DOHH2 (cell line): ENCODE results near the gene MYH2.

Source experiments
- H3F3A ChIP-seq: fragments of 200-600 bp; sonication (generic), shearing (Covaris generic); 2 replicates; pipeline ENCODE4 v1.6.0; 2016; ENCODE audit warnings: antibody characterized with exemption, mild to moderate bottlenecking; ENCODE audit not compliant: control insufficient read depth, insufficient read depth
- H3K27ac ChIP-seq: fragments of 200-600 bp; sonication (generic); 2 replicates; pipeline ENCODE4 v1.5.1; 2014; ENCODE audit warnings: low read depth, mild to moderate bottlenecking, low read length, moderate library complexity
- H3K27me3 ChIP-seq: fragments of 200-600 bp; sonication (generic); 2 replicates; pipeline ENCODE4 v1.6.1; 2014; ENCODE audit warnings: mild to moderate bottlenecking, low read length, mixed read lengths; ENCODE audit not compliant: control insufficient read depth
- H3K36me3 ChIP-seq: fragments of 200-600 bp; sonication (generic); 2 replicates; pipeline ENCODE4 v1.6.1; 2014; ENCODE audit warnings: mild to moderate bottlenecking, low read length, moderate library complexity, mixed read lengths; ENCODE audit not compliant: control insufficient read depth
- H3K4me1 ChIP-seq: fragments of 200-600 bp; sonication (generic); 2 replicates; pipeline ENCODE4 v1.6.1; 2014; ENCODE audit warnings: mild to moderate bottlenecking, low read length, mixed read lengths; ENCODE audit not compliant: control insufficient read depth
- H3K4me2 ChIP-seq: fragments of 200-600 bp; sonication (generic); 2 replicates; pipeline ENCODE4 v1.6.0; 2014; ENCODE audit warnings: mild to moderate bottlenecking, low read length, moderate library complexity
- H3K4me3 ChIP-seq: fragments of 200-600 bp; sonication (generic); 2 replicates; pipeline ENCODE4 v1.5.1; 2014; ENCODE audit warnings: mild to moderate bottlenecking, low read length, mixed read lengths
- H3K79me2 ChIP-seq: fragments of 200-600 bp; sonication (generic); 2 replicates; pipeline ENCODE4 v1.6.1; 2014; ENCODE audit warnings: mild to moderate bottlenecking, low read length, mixed read lengths; ENCODE audit not compliant: control insufficient read depth
- H3K9me2 ChIP-seq: fragments of 200-600 bp; sonication (generic); replicated peaks from 2 replicates; pipeline ENCODE4 v1.6.1; 2014; ENCODE audit warnings: mild to moderate bottlenecking, low read length, mixed read lengths; ENCODE audit not compliant: control insufficient read depth
- H3K9me3 ChIP-seq: fragments of 200-600 bp; sonication (generic); 2 replicates; pipeline ENCODE4 v1.6.1; 2014; ENCODE audit warnings: antibody characterized with exemption, low read length, mixed read lengths; ENCODE audit not compliant: control insufficient read depth, insufficient read depth
- H4K20me1 ChIP-seq: fragments of 200-600 bp; sonication (generic); 2 replicates; pipeline ENCODE4 v1.6.0; 2014; ENCODE audit warnings: low read depth, mild to moderate bottlenecking, antibody characterized with exemption, low read length, moderate library complexity; ENCODE audit not compliant: control insufficient read depth, insufficient read depth
- CTCF ChIP-seq: fragments of 200-600 bp; sonication (generic); IDR thresholded peaks from one replicate; pipeline ENCODE4 v1.5.1; 2014; ENCODE audit warnings: antibody characterized with exemption, mild to moderate bottlenecking, low read depth, low read length; ENCODE audit not compliant: poor library complexity, severe bottlenecking
- EZH2phosphoT487 ChIP-seq: fragments of 200-600 bp; sonication (generic); IDR thresholded peaks from 2 replicates; pipeline ENCODE4 v1.6.1; 2017; ENCODE audit warnings: borderline replicate concordance, mild to moderate bottlenecking, antibody characterized with exemption, low read length, moderate library complexity, mixed read lengths

The MYH2 gene

GRCh38 chr17:10549096-10549842 is at the start of gene MYH2:
TSS of gene MYH2 (minus strand) at chr17:10549658. CDS start at chr17:10547920, 1,738 bp downstream.
- H3K36me3 ChIP-seq: no peaks in the 10 kb centered on the region
- no peak for TF ChIP-seq CTCF
- TF ChIP-seq EZH2phosphoT487: no peak
- no peaks in the 10 kb centered on the region for H3K4me1 ChIP-seq
- H3K9me3 ChIP-seq: no peaks in the 10 kb centered on the region
- H3K27me3 ChIP-seq: no peaks in the 10 kb centered on the region
- no peak within 1 kb of the TSS for H3K4me2 ChIP-seq
- H3K4me3 ChIP-seq: no peak within 1 kb of the TSS
- no peaks in the 10 kb centered on the region for H3K9me2 ChIP-seq
- no peaks in the 10 kb centered on the region for H3F3A ChIP-seq
- H3K79me2 ChIP-seq: no peaks in the 10 kb centered on the region
- no peak within 1 kb of the TSS for H3K27ac ChIP-seq
- H4K20me1 ChIP-seq: no peaks in the 10 kb centered on the region

- no peak for TF ChIP-seq EZH2phosphoT487
- no peak for TF ChIP-seq CTCF
- H3K4me3 ChIP-seq: no peak overlapping the region
- no peaks in the 10 kb centered on the region for H3K36me3 ChIP-seq
- H3K27ac ChIP-seq: no peak overlapping the region
- no peaks in the 10 kb centered on the region for H3K79me2 ChIP-seq
- 0 out of 2 replicates have a peak, but pooled peaks cover 2% of the 10 kb centered on the region for H3K27me3 ChIP-seq
- no peak overlapping the region for H3K4me2 ChIP-seq
- H3K4me1 ChIP-seq: no peaks in the 10 kb centered on the region
- H3K9me3 ChIP-seq: no peaks in the 10 kb centered on the region
- no peaks in the 10 kb centered on the region for H4K20me1 ChIP-seq
- H3K9me2 ChIP-seq: no peaks in the 10 kb centered on the region
- no peaks in the 10 kb centered on the region for H3F3A ChIP-seq
Measured at GRCh38 chr17:10598621-10599020, 49.2 kb upstream of the MYH2 start.

- Histone ChIP-seq H3F3A (no peaks in the 10 kb centered on the region), H3K27me3 (no peaks in the 10 kb centered on the region), H3K79me2 (no peaks in the 10 kb centered on the region), H3K4me2 (no peak overlapping the region), H3K27ac (no peak overlapping the region), H3K9me2 (no peaks in the 10 kb centered on the region), H3K36me3 (no peaks in the 10 kb centered on the region), H3K4me1 (no peaks in the 10 kb centered on the region), H4K20me1 (no peaks in the 10 kb centered on the region), H3K4me3 (no peak overlapping the region), H3K9me3 (no peaks in the 10 kb centered on the region)
- no peak for TF ChIP-seq CTCF
- no peak for TF ChIP-seq EZH2phosphoT487
Measured at GRCh38 chr17:10589553-10590145, 40.2 kb upstream of the MYH2 start.
